A549 (cell line): ENCODE measurements around the gene ABCG8. TPM values are rescaled to one million over a fixed set of nuclear protein-coding genes. Genes with fewer than 3 reads are reported as not detected.

Experiments
- ATAC-seq, 2 experiments: fragments of 200-7000 bp in 1 of 2; fragments of >200 bp in 1 of 2; cut with Nextera tagmentation in 1 of 2; cut with Tn5 transposase in 1 of 2; 3 replicates each; pipeline versions ENCODE4 v1.8.0 to v1.9.1; 2018 to 2020; ENCODE audit warnings: mild to moderate bottlenecking in 1 of 2, moderate library complexity in 1 of 2
- CTCF ChIA-PET: fragments of 300-600 bp; sonication (Branson Sonifier 250); formaldehyde crosslinking; extraction: SDS; loops from one replicate; lab custom pipeline; 2021; ENCODE audit warnings: antibody characterized with exemption, inconsistent platforms; lab: Yijun Ruan, JAX
- POLR2A ChIA-PET: fragments of 350-600 bp; formaldehyde crosslinking; extraction: SDS; loops from one replicate; lab custom pipeline; 2021; ENCODE audit warnings: antibody characterized with exemption, inconsistent platforms; lab: Yijun Ruan, JAX
- DNase-seq, 2 experiments: peaks; one replicate each; pipeline versions ENCODE4 v3.0.0 to v3.0.0-alpha.2; 2011 to 2016; ENCODE audit warnings: low read depth in 1 of 2, low spot score in 1 of 2
- FAIRE-seq: peaks from 2 replicates; lab custom pipeline; 2011; peaks lifted over from hg19 to GRCh38; lab: Jason Lieb, UNC
- H3K27ac ChIP-seq, 2 experiments: fragments of >200 bp; sonication (Bioruptor Twin); formaldehyde crosslinking; 3 replicates each; pipeline ENCODE4 v1.5.1; 2016 to 2017
- H3K4me1 ChIP-seq: fragments of >200 bp; sonication (Bioruptor Twin); formaldehyde crosslinking; 3 replicates; pipeline ENCODE4 v1.6.1; 2016
- H3K4me2 ChIP-seq: fragments of >200 bp; sonication (Bioruptor Twin); formaldehyde crosslinking; 3 replicates; pipeline ENCODE4 v1.6.1; 2016
- H3K4me3 ChIP-seq: fragments of >200 bp; sonication (Bioruptor Twin); formaldehyde crosslinking; 3 replicates; pipeline ENCODE4 v1.5.1; 2016
- H3K9me3 ChIP-seq: fragments of >200 bp; sonication (Bioruptor Twin); formaldehyde crosslinking; 3 replicates; pipeline ENCODE4 v1.6.1; 2016
- BHLHE40 ChIP-seq: IDR thresholded peaks from 2 replicates; pipeline ENCODE4 v1.6.1; 2012; ENCODE audit warnings: low read depth, low read length, inconsistent platforms
- CEBPB ChIP-seq, 2 experiments: fragments of >200 bp in 1 of 2; sonication (Bioruptor Twin) in 1 of 2; formaldehyde crosslinking in 1 of 2; IDR thresholded peaks; 2 replicates each; pipeline ENCODE4 v1.6.1; 2012 to 2016
- CHD4 ChIP-seq: fragments of 200-600 bp; sonication (generic); IDR thresholded peaks from 2 replicates; pipeline ENCODE4 v1.6.1; 2016; ENCODE audit warnings: antibody characterized with exemption, mild to moderate bottlenecking, borderline replicate concordance
- ESRRA ChIP-seq: fragments of 150-350 bp; IDR thresholded peaks from 2 replicates; pipeline ENCODE4 v1.6.1; 2014; ENCODE audit warnings: mild to moderate bottlenecking, low read length, borderline replicate concordance
- HOXA7 ChIP-seq: fragments of 250-450 bp; sonication (Bioruptor Pico); IDR thresholded peaks from 2 replicates; pipeline ENCODE4 v1.5.0; 2020; ENCODE audit warnings: mild to moderate bottlenecking, moderate library complexity
- HOXB13 ChIP-seq: fragments of 250-450 bp; sonication (Bioruptor Pico); IDR thresholded peaks from 2 replicates; pipeline ENCODE4 v1.5.0; 2020; ENCODE audit warnings: low read depth, mild to moderate bottlenecking, moderate library complexity
- HOXB5 ChIP-seq: fragments of 250-450 bp; sonication (Bioruptor Pico); IDR thresholded peaks from 2 replicates; pipeline ENCODE4 v1.5.0; 2020; ENCODE audit warnings: mild to moderate bottlenecking, moderate library complexity
- MAFK ChIP-seq: fragments of 450-650 bp; IDR thresholded peaks from 2 replicates; pipeline ENCODE4 v1.6.1; 2014; ENCODE audit not compliant: partially characterized antibody
- MYC ChIP-seq: IDR thresholded peaks from 2 replicates; pipeline ENCODE4 v1.6.1; 2012; ENCODE audit warnings: mild to moderate bottlenecking, inconsistent platforms, low read length, improper control_type of control experiment, borderline replicate concordance
- NR3C1 ChIP-seq: fragments of >200 bp; sonication (Bioruptor Twin); formaldehyde crosslinking; IDR thresholded peaks from 3 replicates; pipeline ENCODE4 v1.6.1; 2017
- PHF8 ChIP-seq: fragments of 200-600 bp; sonication (generic); IDR thresholded peaks from 2 replicates; pipeline ENCODE4 v1.6.1; 2016; ENCODE audit warnings: low read depth, mild to moderate bottlenecking, antibody characterized with exemption, moderate library complexity, borderline replicate concordance
- RAD21 ChIP-seq, 2 experiments: fragments of >200 bp in 1 of 2; sonication (Bioruptor Twin) in 1 of 2; formaldehyde crosslinking in 1 of 2; IDR thresholded peaks in 1 of 2; conservative IDR thresholded peaks in 1 of 2; 2 replicates in 1 of 2; 3 replicates in 1 of 2; pipeline ENCODE4 v1.6.1; 2012 to 2018; ENCODE audit warnings: inconsistent platforms in 1 of 2
- TFCP2L1 ChIP-seq: fragments of 250-450 bp; sonication (Bioruptor Pico); IDR thresholded peaks from 2 replicates; pipeline ENCODE4 v1.5.0; 2021; ENCODE audit warnings: mild to moderate bottlenecking
- TP53 ChIP-seq: fragments of 250-450 bp; sonication (Bioruptor Pico); IDR thresholded peaks from 2 replicates; pipeline ENCODE4 v1.5.0; 2021; ENCODE audit warnings: mild to moderate bottlenecking, moderate library complexity
- ZNF302 ChIP-seq: fragments of 250-450 bp; sonication (Bioruptor Pico); IDR thresholded peaks from 2 replicates; pipeline ENCODE4 v1.9.0; 2021; ENCODE audit warnings: inconsistent platforms, mild to moderate bottlenecking, moderate library complexity
- WGBS: methylation state at CpG from one replicate; pipeline ENCODE4 v1.1.6; 2017; ENCODE audit errors: missing lambda C conversion rate; 5-methylcytosine and 5-hydroxymethylcytosine counted together
- polyA plus RNA-seq, 4 experiments: library from polyadenylated mRNA; depleted of rRNA in 3 of 4; stranded (reverse); fragments of >200 nt; fragmentation: RNase III in 1 of 4; extraction: RNeasy Plus Mini Kit Qiagen cat#74134 plus additional on column Dnase treatment in 1 of 4; gene quantifications; 2 replicates in 3 of 4; 3 replicates in 1 of 4; pipeline ENCODE4 v1.2.3, GENCODE V29; 2011 to 2017
- TF ChIP-seq, protein P1 (sequence below): IDR thresholded peaks from 2 replicates; pipeline ENCODE4 v1.6.1; 2012
- TF ChIP-seq, protein P2 (sequence below): fragments of 250-450 bp; sonication (Bioruptor Pico); IDR thresholded peaks from 2 replicates; pipeline ENCODE4 v1.5.0; 2021; ENCODE audit warnings: mild to moderate bottlenecking, moderate library complexity, borderline replicate concordance
- TF ChIP-seq, protein P3 (sequence below): fragments of >200 bp; sonication (Bioruptor Twin); formaldehyde crosslinking; IDR thresholded peaks from 2 replicates; pipeline ENCODE4 v1.6.1; 2016
- TF ChIP-seq, protein P4 (sequence below): fragments of 250-450 bp; sonication (Bioruptor Pico); IDR thresholded peaks from 2 replicates; pipeline ENCODE4 v1.5.0; 2020; ENCODE audit warnings: low read depth, mild to moderate bottlenecking, moderate library complexity
- TF ChIP-seq, protein P5 (sequence below): fragments of 450-650 bp; IDR thresholded peaks from 2 replicates; pipeline ENCODE4 v1.6.1; 2014; ENCODE audit warnings: antibody characterized with exemption
- TF ChIP-seq, protein P6 (sequence below): IDR thresholded peaks from 2 replicates; pipeline ENCODE4 v1.6.1; 2012; ENCODE audit warnings: low read depth, borderline replicate concordance
- TF ChIP-seq, protein P7 (sequence below): fragments of 200-600 bp; sonication (generic); IDR thresholded peaks from 2 replicates; pipeline ENCODE4 v1.6.1; 2016; ENCODE audit warnings: antibody characterized with exemption, mild to moderate bottlenecking, moderate library complexity
- TF ChIP-seq, protein P8 (sequence below): fragments of 150-350 bp; IDR thresholded peaks from 2 replicates; pipeline ENCODE4 v1.6.1; 2014; ENCODE audit warnings: low read depth, mild to moderate bottlenecking, low read length

Gene ABCG8
- polyA plus RNA-seq, 2 of the 4 experiments (the other 2 are of a cell fraction), result not detected

DNA sequence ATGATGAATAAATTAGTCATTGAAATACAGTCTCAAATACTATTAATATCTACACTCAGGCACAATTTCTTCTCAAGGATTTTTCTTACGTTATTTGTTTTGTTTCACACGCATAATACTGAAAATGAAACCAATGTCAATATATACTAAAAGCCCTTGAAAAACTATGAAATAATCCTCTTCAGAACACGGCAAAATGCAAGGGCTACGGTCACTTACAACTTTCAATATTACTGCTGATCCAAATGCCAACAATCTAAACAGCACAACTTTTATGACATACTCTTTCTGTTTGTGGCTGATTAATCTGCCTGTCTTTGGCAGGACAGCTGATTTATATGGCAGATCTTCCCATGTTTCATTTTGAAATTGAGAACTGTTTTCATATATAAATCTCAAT is 88.7 kb downstream of the ABCG8 start:
- no peak for DNase-seq
- Histone ChIP-seq H3K4me3 (no peak overlapping the region), H3K4me1 (no peaks in the 10 kb centered on the region), H3K27ac (no peak overlapping the region), H3K4me2 (no peak overlapping the region), H3K9me3 (no peaks in the 10 kb centered on the region)
- ChIA-PET POLR2A (no interaction called here), CTCF (interaction anchor here (0.7 to 1.2 kb wide), 3 partner anchors 9 to 1185 kb away, joined by 3 read pairs; no protein-coding TSS in a partner anchor)
- TF ChIP-seq, protein P1, sequence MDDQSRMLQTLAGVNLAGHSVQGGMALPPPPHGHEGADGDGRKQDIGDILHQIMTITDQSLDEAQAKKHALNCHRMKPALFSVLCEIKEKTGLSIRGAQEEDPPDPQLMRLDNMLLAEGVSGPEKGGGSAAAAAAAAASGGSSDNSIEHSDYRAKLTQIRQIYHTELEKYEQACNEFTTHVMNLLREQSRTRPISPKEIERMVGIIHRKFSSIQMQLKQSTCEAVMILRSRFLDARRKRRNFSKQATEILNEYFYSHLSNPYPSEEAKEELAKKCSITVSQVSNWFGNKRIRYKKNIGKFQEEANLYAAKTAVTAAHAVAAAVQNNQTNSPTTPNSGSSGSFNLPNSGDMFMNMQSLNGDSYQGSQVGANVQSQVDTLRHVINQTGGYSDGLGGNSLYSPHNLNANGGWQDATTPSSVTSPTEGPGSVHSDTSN, result no peak
- TF ChIP-seq BHLHE40 (no peak), NR3C1 (no peak), MAFK (no peak), RAD21 (conservative IDR thresholded peaks at IDR 0.05 in 1 of 2, IDR thresholded peaks at IDR 0.05 in 1 of 2) (no peak), ESRRA (no peak)
- TF ChIP-seq, protein P2, sequence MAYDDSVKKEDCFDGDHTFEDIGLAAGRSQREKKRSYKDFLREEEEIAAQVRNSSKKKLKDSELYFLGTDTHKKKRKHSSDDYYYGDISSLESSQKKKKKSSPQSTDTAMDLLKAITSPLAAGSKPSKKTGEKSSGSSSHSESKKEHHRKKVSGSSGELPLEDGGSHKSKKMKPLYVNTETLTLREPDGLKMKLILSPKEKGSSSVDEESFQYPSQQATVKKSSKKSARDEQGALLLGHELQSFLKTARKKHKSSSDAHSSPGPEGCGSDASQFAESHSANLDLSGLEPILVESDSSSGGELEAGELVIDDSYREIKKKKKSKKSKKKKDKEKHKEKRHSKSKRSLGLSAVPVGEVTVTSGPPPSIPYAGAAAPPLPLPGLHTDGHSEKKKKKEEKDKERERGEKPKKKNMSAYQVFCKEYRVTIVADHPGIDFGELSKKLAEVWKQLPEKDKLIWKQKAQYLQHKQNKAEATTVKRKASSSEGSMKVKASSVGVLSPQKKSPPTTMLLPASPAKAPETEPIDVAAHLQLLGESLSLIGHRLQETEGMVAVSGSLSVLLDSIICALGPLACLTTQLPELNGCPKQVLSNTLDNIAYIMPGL (CRISPR knock-in tag), result no peak
- TF ChIP-seq, protein P3, sequence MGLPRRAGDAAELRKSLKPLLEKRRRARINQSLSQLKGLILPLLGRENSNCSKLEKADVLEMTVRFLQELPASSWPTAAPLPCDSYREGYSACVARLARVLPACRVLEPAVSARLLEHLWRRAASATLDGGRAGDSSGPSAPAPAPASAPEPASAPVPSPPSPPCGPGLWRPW, result no peak
- TF ChIP-seq, protein P4, sequence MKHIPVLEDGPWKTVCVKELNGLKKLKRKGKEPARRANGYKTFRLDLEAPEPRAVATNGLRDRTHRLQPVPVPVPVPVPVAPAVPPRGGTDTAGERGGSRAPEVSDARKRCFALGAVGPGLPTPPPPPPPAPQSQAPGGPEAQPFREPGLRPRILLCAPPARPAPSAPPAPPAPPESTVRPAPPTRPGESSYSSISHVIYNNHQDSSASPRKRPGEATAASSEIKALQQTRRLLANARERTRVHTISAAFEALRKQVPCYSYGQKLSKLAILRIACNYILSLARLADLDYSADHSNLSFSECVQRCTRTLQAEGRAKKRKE, result no peak
- TF ChIP-seq, protein P5, sequence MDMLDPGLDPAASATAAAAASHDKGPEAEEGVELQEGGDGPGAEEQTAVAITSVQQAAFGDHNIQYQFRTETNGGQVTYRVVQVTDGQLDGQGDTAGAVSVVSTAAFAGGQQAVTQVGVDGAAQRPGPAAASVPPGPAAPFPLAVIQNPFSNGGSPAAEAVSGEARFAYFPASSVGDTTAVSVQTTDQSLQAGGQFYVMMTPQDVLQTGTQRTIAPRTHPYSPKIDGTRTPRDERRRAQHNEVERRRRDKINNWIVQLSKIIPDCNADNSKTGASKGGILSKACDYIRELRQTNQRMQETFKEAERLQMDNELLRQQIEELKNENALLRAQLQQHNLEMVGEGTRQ, result no peak
- ATAC-seq, result no peak
- FAIRE-seq, result no peak
- WGBS, result 92% methylated on average over 4 of the region's 4 CpGs

DNA sequence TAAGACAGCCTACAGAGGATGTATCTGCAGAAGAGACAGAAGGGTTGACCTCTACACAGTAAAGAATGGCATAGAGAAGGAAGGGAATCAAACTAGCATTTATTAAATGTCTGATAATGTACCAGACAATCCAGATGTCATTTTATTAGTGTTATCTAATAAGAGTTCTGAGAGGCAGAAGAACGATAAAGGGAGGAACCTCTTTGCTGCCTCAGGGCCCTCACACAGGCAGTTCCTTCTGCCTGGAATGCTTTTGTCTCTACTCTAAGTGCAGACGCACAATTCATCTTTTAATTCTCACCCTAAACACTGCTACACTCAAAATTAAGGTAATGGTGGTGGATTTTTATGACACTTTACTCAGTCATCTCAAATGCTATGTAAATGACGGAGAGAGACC is 92.5 kb downstream of the ABCG8 start:
- peaks cover 9% of the 10 kb centered on the region for H3K4me1 ChIP-seq
- no peak for ATAC-seq
- ChIA-PET CTCF (interaction anchor here (0.9 to 1.6 kb wide), 3 partner anchors 12 to 113 kb away, joined by 3 to 6 read pairs (median 5); no protein-coding TSS in a partner anchor), POLR2A (no interaction called here)
- H3K4me2 ChIP-seq, result no peak overlapping the region
- H3K4me3 ChIP-seq, result no peak overlapping the region
- no peak overlapping the region for H3K27ac ChIP-seq
- FAIRE-seq, result no peak
- WGBS, result 89% methylated on average over 3 of the region's 3 CpGs
- no peak for DNase-seq
- no peaks in the 10 kb centered on the region for H3K9me3 ChIP-seq
- TF ChIP-seq HOXB5 (CRISPR knock-in tag) (no peak), CHD4 (no peak), HOXB13 (CRISPR knock-in tag) (no peak), PHF8 (no peak), TFCP2L1 (CRISPR knock-in tag) (no peak), CEBPB (IDR thresholded peaks at IDR 0.05) (no peak), HOXA7 (CRISPR knock-in tag) (no peak), TP53 (CRISPR knock-in tag) (no peak), MYC (no peak), ZNF302 (CRISPR knock-in tag) (no peak)
- TF ChIP-seq, protein P6, sequence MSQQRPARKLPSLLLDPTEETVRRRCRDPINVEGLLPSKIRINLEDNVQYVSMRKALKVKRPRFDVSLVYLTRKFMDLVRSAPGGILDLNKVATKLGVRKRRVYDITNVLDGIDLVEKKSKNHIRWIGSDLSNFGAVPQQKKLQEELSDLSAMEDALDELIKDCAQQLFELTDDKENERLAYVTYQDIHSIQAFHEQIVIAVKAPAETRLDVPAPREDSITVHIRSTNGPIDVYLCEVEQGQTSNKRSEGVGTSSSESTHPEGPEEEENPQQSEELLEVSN, result no peak
- TF ChIP-seq, protein P1, result no peak
- TF ChIP-seq, protein P5, result no peak
- TF ChIP-seq, protein P7, sequence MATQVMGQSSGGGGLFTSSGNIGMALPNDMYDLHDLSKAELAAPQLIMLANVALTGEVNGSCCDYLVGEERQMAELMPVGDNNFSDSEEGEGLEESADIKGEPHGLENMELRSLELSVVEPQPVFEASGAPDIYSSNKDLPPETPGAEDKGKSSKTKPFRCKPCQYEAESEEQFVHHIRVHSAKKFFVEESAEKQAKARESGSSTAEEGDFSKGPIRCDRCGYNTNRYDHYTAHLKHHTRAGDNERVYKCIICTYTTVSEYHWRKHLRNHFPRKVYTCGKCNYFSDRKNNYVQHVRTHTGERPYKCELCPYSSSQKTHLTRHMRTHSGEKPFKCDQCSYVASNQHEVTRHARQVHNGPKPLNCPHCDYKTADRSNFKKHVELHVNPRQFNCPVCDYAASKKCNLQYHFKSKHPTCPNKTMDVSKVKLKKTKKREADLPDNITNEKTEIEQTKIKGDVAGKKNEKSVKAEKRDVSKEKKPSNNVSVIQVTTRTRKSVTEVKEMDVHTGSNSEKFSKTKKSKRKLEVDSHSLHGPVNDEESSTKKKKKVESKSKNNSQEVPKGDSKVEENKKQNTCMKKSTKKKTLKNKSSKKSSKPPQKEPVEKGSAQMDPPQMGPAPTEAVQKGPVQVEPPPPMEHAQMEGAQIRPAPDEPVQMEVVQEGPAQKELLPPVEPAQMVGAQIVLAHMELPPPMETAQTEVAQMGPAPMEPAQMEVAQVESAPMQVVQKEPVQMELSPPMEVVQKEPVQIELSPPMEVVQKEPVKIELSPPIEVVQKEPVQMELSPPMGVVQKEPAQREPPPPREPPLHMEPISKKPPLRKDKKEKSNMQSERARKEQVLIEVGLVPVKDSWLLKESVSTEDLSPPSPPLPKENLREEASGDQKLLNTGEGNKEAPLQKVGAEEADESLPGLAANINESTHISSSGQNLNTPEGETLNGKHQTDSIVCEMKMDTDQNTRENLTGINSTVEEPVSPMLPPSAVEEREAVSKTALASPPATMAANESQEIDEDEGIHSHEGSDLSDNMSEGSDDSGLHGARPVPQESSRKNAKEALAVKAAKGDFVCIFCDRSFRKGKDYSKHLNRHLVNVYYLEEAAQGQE, result no peak
- TF ChIP-seq, protein P8, sequence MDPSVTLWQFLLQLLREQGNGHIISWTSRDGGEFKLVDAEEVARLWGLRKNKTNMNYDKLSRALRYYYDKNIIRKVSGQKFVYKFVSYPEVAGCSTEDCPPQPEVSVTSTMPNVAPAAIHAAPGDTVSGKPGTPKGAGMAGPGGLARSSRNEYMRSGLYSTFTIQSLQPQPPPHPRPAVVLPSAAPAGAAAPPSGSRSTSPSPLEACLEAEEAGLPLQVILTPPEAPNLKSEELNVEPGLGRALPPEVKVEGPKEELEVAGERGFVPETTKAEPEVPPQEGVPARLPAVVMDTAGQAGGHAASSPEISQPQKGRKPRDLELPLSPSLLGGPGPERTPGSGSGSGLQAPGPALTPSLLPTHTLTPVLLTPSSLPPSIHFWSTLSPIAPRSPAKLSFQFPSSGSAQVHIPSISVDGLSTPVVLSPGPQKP, result no peak
